ENCODE measurements around the gene TPRG1. TPM values are rescaled to one million over a fixed set of nuclear protein-coding genes. Genes with fewer than 3 reads are reported as not detected.

TPRG1 gene
- 1 to 10 TPM in 1 of 2 donors, under 1 TPM in 1; 0.69 to 1.3 TPM for total RNA-seq
- polyA plus RNA-seq (2013, experiment 1 of 2), result 0.43 TPM
- 0.37 TPM for polyA plus RNA-seq (2013, experiment 2 of 2)
- long read RNA-seq, experiment 1, result 0 reads
- long read RNA-seq, experiment 2, partial matches to known transcripts, result 0 of 2 reads
- long read RNA-seq, experiment 2, other reads (novel, unspliced or antisense), result 2 of 2 reads
- long read RNA-seq, experiment 3, partial matches to known transcripts, result 0 of 7 reads
- long read RNA-seq, experiment 3, other reads (novel, unspliced or antisense), result 7 of 7 reads
- long read RNA-seq, experiment 4, result 0 reads

GRCh38 chr3:189171707-189172106, at the start of gene TPRG1:
TSS of gene TPRG1 (plus strand) at chr3:189171971. CDS start at chr3:189207385, 35,414 bp downstream.
- DNase-seq, result peak; percentile 49
- no peaks in the 10 kb centered on the region for H3K36me3 Mint-ChIP-seq (ENCODE audit: low read depth)
- no peaks in the 10 kb centered on the region for H3K9me3 Mint-ChIP-seq
- Histone ChIP-seq H3K4me1 (ENCODE audit: control insufficient read depth, insufficient read depth, low read length) (peaks cover 7% of the 10 kb centered on the region), H3K27me3 (ENCODE audit: control insufficient read depth, insufficient read depth, low read length, poor library complexity, severe bottlenecking) (no peaks in the 10 kb centered on the region), H3K9me3 (ENCODE audit: control insufficient read depth, low read length) (no peaks in the 10 kb centered on the region), H3K4me3 (ENCODE audit: low read length) (no peak within 1 kb of the TSS), H3K9ac (ENCODE audit: extremely low read depth, low read length, poor library complexity, severe bottlenecking) (no peak within 1 kb of the TSS), H3K36me3 (ENCODE audit: control insufficient read depth, insufficient read depth, low read length) (no peaks in the 10 kb centered on the region), H3K27ac (ENCODE audit: low read depth, low read length) (no peak within 1 kb of the TSS)
- H3K4me1 Mint-ChIP-seq, result peaks cover 9% of the 10 kb centered on the region
- 71 to 80% methylated on average over 1 of the region's 1 CpG for WGBS, 2 experiments (ENCODE audit: insufficient coverage in 1 of 2, insufficient read length in 1 of 2)
- TF ChIP-seq CTCF (conservative IDR thresholded peaks at IDR 0.05), result no peak
- H3K27ac Mint-ChIP-seq, result no peak within 1 kb of the TSS
- no peaks in the 10 kb centered on the region for H3K27me3 Mint-ChIP-seq (ENCODE audit: insufficient read depth)
- no peak within 1 kb of the TSS for H3K4me3 Mint-ChIP-seq

GRCh38 chr3:189122110-189122509, 49.7 kb upstream of the TPRG1 start:
- no peak for TF ChIP-seq CTCF (conservative IDR thresholded peaks at IDR 0.05)
- H3K9me3 ChIP-seq (ENCODE audit: control insufficient read depth, low read length), result peaks cover 28% of the 10 kb centered on the region
- H3K4me3 Mint-ChIP-seq, result no peak overlapping the region

GRCh38 chr3:189122526-189123205, 49.1 kb upstream of the TPRG1 start:
- Histone ChIP-seq H3K36me3 (ENCODE audit: control insufficient read depth, insufficient read depth, low read length) (no peaks in the 10 kb centered on the region), H3K9me3 (ENCODE audit: control insufficient read depth, low read length) (peaks cover 28% of the 10 kb centered on the region), H3K4me1 (ENCODE audit: control insufficient read depth, insufficient read depth, low read length) (no peaks in the 10 kb centered on the region), H3K9ac (ENCODE audit: extremely low read depth, low read length, poor library complexity, severe bottlenecking) (no peak overlapping the region), H3K4me3 (ENCODE audit: low read length) (no peak overlapping the region), H3K27me3 (ENCODE audit: control insufficient read depth, insufficient read depth, low read length, poor library complexity, severe bottlenecking) (no peaks in the 10 kb centered on the region), H3K27ac (ENCODE audit: low read depth, low read length) (no peak overlapping the region)
- Mint-ChIP-seq H3K4me3 (no peak overlapping the region), H3K4me1 (peaks cover 2% of the 10 kb centered on the region), H3K9me3 (peaks cover 28% of the 10 kb centered on the region), H3K36me3 (ENCODE audit: low read depth) (no peaks in the 10 kb centered on the region), H3K27me3 (ENCODE audit: insufficient read depth) (no peaks in the 10 kb centered on the region), H3K27ac (no peak overlapping the region)
- no peak for DNase-seq
- 93% methylated on average over 3 to 5 of the region's 5 CpGs for WGBS, 2 experiments (ENCODE audit: insufficient coverage in 1 of 2, insufficient read length in 1 of 2)
- TF ChIP-seq CTCF (conservative IDR thresholded peaks at IDR 0.05), result no peak

More at GRCh38 chr3:189122110-189122509, 49.7 kb upstream of the TPRG1 start:
- Mint-ChIP-seq H3K4me1 (peaks cover 2% of the 10 kb centered on the region), H3K27ac (no peak overlapping the region), H3K36me3 (ENCODE audit: low read depth) (no peaks in the 10 kb centered on the region), H3K9me3 (peaks cover 28% of the 10 kb centered on the region), H3K27me3 (ENCODE audit: insufficient read depth) (no peaks in the 10 kb centered on the region)
- no peak overlapping the region for H3K27ac ChIP-seq (ENCODE audit: low read depth, low read length)
- no CpG with 5 or more reads among the region's 2 CpGs for WGBS, 2 experiments (ENCODE audit: insufficient coverage in 1 of 2, insufficient read length in 1 of 2)
- no peak for DNase-seq
- no peaks in the 10 kb centered on the region for H3K36me3 ChIP-seq (ENCODE audit: control insufficient read depth, insufficient read depth, low read length)
- no peak overlapping the region for H3K4me3 ChIP-seq (ENCODE audit: low read length)
- no peak overlapping the region for H3K9ac ChIP-seq (ENCODE audit: extremely low read depth, low read length, poor library complexity, severe bottlenecking)
- peaks cover 4% of the 10 kb centered on the region for H3K4me1 ChIP-seq (ENCODE audit: control insufficient read depth, insufficient read depth, low read length)
- H3K27me3 ChIP-seq (ENCODE audit: control insufficient read depth, insufficient read depth, low read length, poor library complexity, severe bottlenecking), result no peaks in the 10 kb centered on the region

All from endodermal cell (in vitro differentiated cells).